ENCODE data around the gene UGGT2.
"Not testable (repeated sequence)": the region's sequence is repeated elsewhere in the genome, so short reads cannot be mapped to it uniquely, and the experiment has no call there.

UGGT2 gene

DNA sequence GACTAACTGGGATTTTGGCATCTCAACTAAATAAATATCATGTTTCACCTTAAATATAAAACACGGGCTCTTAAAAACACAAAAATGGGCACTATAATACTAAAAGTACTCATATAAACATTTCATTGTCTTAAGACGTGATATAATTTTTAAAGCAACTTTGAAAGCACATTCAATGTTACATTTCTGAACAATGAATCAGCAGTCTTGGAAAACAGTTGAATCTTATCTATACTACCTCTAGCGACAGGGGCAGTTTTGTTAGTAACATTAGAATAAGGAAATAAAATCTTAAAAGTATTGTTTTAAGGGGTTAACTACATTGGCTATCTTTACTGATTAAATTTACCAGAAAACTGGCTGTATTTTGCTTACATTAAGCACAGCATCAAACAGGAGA, 156.9 kb downstream of the UGGT2 start:
- DNase-seq (ENCODE audit: low spot score) = no peak

DNA sequence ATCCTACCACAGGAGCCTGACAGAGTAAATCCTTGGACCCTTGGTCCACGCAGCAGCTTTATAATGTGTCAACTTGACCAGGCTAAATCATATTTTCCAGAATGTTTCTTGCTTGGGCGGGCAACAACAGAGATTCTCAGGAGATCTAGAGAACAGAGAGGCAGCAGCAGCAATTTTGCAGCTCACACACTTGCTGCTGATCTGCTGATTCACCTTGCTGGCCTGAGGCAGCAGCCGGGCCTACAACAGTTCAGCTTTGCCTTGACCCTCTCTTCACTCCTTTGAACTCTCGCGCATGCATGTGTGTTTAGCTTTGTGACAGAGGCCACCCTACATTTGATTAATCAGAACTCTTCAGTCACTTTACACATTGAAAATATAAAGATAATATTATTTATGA, 159.3 kb downstream of the UGGT2 start:
- no peak for DNase-seq (ENCODE audit: low spot score)

DNA sequence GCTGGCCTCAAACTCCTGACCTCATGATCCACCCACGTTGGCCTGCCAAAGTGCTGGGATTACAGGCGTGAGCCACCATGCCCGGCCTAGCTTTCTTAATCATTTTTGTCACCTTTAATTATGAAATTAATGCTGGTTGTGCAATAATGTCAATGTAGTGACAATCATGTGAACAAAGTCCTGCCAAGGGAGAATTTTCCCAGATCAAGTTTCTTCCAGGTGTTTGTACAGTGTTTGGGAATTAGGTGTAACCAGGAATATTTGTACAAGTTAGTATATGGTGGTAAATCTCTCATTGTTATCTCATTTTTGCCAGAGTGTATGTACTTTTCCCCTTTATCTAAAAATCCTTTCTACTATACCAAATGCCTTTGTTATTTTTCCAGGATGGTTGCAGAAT, 171.1 kb downstream of the UGGT2 start:
- DNase-seq (ENCODE audit: low spot score) = no peak

GRCh38 chr13:95880331-95880730, 172.9 kb downstream of the UGGT2 start:
- no peak for DNase-seq (ENCODE audit: low spot score)

DNA sequence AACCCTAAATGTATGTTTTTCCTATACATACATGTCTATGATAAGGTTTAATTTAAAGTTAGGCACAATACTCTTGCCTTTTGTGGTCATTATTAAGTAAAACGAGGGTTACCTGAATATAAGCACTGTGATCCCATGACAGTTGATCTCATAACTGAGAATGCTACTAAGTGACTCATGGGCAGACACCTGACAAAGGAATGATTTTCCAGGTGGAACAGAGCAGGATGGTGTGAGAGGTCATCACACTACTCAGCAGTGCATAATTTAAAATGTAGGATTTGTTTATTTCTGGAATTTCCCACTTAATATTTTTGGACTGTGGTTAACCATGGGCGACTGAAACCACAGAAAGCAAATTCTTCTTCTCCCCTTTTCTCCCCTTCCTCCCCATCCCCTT, 178.9 kb downstream of the UGGT2 start:
- DNase-seq (ENCODE audit: low spot score) = no peak

GRCh38 chr13:95870421-95870820, 182.8 kb downstream of the UGGT2 start:
- DNase-seq (ENCODE audit: low spot score) = no peak

DNA sequence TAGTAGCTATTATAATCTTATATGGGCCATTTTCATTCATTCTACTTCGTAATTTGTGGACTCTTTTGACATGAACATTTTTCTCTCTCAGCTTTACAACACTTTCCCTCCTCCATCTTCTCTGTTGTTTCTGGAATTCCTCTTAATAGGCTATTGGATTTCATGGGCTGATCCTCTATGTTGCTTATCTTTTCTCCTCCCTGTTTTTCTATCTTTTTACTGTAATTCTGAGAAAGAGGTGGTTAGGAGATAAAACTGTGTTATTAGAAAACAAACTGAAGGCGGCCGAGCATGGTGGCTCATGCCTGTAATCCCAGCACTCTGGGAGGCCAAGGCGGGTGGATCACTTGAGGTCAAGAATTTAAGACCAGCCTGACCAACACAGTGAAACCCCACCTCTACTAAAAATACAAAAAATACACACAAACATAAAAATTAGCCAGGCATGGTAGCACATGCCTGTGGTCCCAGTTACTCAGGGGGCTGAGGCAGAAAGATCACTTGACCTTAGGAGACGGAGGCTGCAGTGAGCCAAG, 188.1 kb downstream of the UGGT2 start:
- no peak for DNase-seq (ENCODE audit: low spot score)

DNA sequence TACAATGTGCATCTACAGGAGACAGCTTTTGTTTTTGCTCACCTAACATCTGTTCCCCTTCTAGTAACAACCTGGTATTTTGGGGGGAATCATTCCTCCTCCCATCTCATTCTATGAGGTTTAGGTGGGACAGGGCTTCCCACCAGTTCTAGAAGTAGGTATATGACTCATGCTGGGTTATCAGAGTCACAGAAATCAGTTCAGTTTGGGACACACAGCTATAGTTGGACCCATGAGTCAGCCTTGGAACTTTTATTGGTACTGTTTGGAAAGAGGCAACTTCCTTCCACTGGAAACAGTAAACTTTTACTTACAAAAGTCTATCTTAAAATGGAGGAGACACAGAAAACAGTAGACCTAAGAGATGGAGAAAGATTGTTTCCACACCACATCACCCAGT, 190.8 kb downstream of the UGGT2 start:
- no peak for DNase-seq (ENCODE audit: low spot score)

DNA sequence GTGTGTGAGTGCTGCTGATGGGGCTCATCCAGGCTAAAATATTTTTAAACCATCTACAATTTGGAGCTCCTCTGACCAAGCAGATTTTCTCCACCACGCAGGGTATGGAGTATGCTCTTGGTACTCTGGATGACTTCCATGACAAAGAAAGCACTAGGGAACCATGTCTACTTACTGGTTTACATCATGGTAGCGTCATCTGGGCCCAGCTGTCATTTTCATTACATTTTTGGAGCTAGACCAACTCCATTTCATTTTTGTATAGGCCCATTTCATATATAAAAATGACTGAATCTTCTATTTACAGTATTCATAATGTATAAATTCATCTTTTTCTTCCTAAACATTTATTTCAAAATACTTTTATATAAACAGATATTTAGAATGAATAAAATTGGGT, 191.9 kb downstream of the UGGT2 start:
- DNase-seq (ENCODE audit: low spot score) = no peak

- DNase-seq (ENCODE audit: low spot score) = no peak
These were observed 194.7 kb downstream of the UGGT2 start for GRCh38 chr13:95858286-95859075.

DNA sequence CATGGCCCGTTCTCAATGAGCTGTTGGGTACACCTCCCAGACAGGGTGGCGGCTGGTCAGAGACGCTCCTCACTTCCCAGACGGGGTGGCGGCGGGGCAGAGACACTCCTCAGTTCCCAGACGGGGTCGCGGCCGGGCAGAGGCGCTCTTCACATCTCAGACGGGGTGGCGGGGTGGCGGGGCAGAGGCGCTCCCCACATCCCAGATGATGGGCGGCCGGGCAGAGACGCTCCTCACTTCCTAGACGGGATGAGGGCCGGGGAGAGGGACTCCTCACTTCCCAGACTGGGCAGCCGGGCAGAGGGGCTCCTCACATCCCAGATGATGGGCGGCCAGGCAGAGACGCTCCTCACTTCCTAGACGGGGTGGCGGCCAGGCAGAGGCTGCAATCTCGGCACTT, 207.5 kb downstream of the UGGT2 start:
- not testable (repeated sequence) for DNase-seq (ENCODE audit: low spot score)

- DNase-seq (ENCODE audit: low spot score) = no peak
These were observed 210.3 kb downstream of the UGGT2 start for GRCh38 chr13:95842898-95843297.

GRCh38 chr13:95841894-95842293, 211.3 kb downstream of the UGGT2 start:
- no peak for DNase-seq (ENCODE audit: low spot score)

GRCh38 chr13:95834134-95834765, 219.0 kb downstream of the UGGT2 start:
- DNase-seq (ENCODE audit: low spot score) = peak; percentile 80

DNA sequence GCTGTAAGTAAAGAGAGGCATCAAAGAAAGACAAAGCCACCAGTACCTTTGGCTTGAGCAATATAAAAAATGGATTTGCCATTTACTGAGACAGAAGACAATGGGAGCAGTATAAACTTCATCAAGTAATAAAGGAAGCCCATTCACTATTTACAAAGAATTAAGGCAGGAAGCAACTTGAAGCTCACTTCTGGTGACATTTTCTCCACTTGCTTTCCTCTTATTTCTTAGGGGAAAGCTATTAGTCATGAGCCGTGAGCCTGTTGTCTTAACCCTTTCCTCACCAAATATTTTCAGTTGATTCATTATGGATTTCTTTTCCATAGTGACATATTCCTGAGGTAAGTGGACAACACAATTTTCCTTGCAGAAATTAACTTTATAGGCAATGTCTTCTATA, 219.5 kb downstream of the UGGT2 start:
- no peak for DNase-seq (ENCODE audit: low spot score)

GRCh38 chr13:95833126-95833525, 220.1 kb downstream of the UGGT2 start:
- no peak for DNase-seq (ENCODE audit: low spot score)

- no peak for DNase-seq (ENCODE audit: low spot score)
These were observed 230.9 kb downstream of the UGGT2 start for GRCh38 chr13:95822303-95822702.

GRCh38 chr13:95814495-95814894, 238.7 kb downstream of the UGGT2 start:
- DNase-seq (ENCODE audit: low spot score) = no peak

DNA sequence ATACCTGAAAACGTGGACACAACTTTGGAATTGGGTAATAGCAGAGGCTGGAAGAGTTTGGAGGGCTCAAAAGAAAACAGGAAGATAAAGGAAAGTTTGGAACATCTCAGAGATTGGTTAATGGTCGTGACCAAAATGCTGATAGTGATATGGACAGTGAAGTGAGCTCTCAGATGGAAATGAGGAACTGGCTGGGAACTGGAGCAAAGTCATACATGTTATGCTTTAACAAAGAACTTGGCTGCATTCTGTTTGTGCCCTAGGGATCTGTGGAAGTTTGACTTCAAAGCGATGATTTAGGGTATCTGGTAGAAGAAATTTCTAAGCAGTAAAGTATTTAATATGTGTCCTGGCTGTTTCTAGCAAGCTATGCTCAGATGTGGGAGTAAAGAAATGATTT, 240.1 kb downstream of the UGGT2 start:
- no peak for DNase-seq (ENCODE audit: low spot score)

DNA sequence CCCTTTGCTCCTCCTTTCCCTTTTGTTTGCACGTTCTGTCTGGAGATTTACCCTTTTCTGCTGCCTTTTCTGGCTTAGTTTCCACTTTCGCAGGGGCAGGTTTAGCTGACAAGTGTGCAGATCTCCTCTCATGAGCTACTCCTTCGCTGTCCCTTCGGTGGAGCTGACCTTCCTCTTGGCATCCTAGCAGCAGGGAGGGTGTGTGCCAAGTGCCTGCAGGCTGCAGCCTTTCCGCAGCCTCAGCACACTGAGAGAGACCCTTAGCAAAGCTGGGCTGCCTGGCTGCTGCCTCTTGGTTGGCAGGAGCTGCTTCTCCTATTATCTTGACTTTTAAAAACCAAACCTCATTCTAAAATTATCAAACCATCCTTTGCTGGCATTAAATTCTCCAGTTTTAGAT, 243.8 kb downstream of the UGGT2 start:
- DNase-seq (ENCODE audit: low spot score) = no peak

DNA sequence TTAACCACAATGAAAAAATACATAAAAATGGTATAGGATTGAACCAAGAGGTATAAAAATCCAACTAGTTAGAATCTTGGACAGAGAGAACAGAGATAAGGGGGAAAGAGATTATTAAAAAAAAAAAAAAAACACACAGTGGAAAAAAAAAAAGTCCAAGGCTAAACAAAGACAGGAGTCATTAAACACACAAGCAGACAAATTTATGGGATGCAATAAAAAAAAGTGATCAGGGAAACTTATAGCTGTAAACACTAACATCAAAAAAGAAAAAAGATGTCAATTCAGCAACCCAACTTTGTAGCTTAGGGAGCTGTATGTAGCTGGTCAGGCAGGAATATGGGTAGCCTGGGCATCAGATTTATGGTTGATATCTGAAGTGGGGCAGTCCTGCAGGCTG, 247.3 kb downstream of the UGGT2 start:
- DNase-seq (ENCODE audit: low spot score) = no peak

- DNase-seq (ENCODE audit: low spot score) = no peak
These were observed 251.4 kb downstream of the UGGT2 start for GRCh38 chr13:95801825-95802224.

- no peak for DNase-seq (ENCODE audit: low spot score)
These were observed 252.8 kb downstream of the UGGT2 start for GRCh38 chr13:95800436-95800835.

DNA sequence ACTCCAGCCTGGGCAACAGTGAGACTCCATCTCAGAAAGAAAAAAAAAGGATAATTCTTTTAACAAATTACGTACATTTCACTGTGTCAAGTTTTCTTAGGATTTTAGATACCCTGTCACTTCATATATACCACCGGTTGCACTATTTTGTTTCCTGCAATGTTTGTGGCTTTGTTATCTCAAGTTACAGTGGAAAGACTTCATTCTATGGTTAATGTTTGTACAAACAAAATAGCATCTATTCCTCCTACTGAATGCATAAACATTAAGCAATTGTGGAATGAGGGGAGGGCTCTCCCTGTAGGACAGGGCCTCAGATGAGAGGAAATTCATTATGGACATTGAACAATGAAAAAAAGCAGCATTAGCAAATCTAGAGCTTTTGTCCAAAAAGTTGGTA, 256.2 kb downstream of the UGGT2 start:
- no peak for DNase-seq (ENCODE audit: low spot score)

Measured in ecto neural progenitor cell (in vitro differentiated cells).